Caco-2 (cell line): Measurements from ENCODE around the gene ATP9B. TPM values are rescaled to one million over a fixed set of nuclear protein-coding genes. Genes with fewer than 3 reads are reported as not detected.

Experiments
- BruUV-seq: library from RNA; stranded (reverse); fragments of 400-500 nt; replicated peaks from 2 replicates; lab custom pipeline; 2021; lab: Mats Ljungman, UMichigan
- CTCF ChIA-PET: fragments of 300-600 bp; sonication (Branson Sonifier 250); formaldehyde crosslinking; loops from one replicate; lab custom pipeline; 2022; ENCODE audit warnings: antibody characterized with exemption; lab: Charles Lee
- POLR2A ChIA-PET: fragments of 300-600 bp; sonication (Branson Sonifier 250); formaldehyde crosslinking; loops from one replicate; lab custom pipeline; 2022; ENCODE audit warnings: antibody characterized with exemption; lab: Charles Lee
- DNase-seq, 2 experiments: peaks; one replicate each; pipeline versions ENCODE4 v3.0.0 to v3.0.0-alpha.2; 2020 to 2022
- H3K27me3 ChIP-seq: replicated peaks from 2 replicates; pipeline ENCODE4 v1.6.0; 2011; ENCODE audit warnings: low read length; ENCODE audit not compliant: control insufficient read depth, insufficient read depth
- H3K36me3 ChIP-seq: 2 replicates; pipeline ENCODE4 v1.5.1; 2011; ENCODE audit warnings: low read length; ENCODE audit not compliant: control insufficient read depth, insufficient read depth
- H3K4me1 ChIP-seq: fragments of 250-450 bp; sonication (Bioruptor Pico); 2 replicates; pipeline ENCODE4 v1.5.1; 2020; ENCODE audit warnings: mild to moderate bottlenecking
- H3K4me3 ChIP-seq: 2 replicates; pipeline ENCODE4 v1.5.1; 2011; ENCODE audit warnings: low read depth, mild to moderate bottlenecking, control low read depth, low read length
- H3K9me3 ChIP-seq: fragments of 250-450 bp; sonication (Bioruptor Pico); 2 replicates; pipeline ENCODE4 v1.5.1; 2020; ENCODE audit warnings: mild to moderate bottlenecking, moderate library complexity
- H3K27ac Mint-ChIP-seq: one replicate; pipeline ENCODE4 v1.8.0; 2022; ENCODE audit warnings: mixed read lengths; ENCODE audit not compliant: unreplicated experiment
- H3K27me3 Mint-ChIP-seq: one replicate; pipeline ENCODE4 v1.8.0; 2022; ENCODE audit warnings: mixed read lengths; ENCODE audit not compliant: insufficient read depth, unreplicated experiment
- H3K36me3 Mint-ChIP-seq: one replicate; pipeline ENCODE4 v1.8.0; 2022; ENCODE audit warnings: mild to moderate bottlenecking, mixed read lengths; ENCODE audit not compliant: insufficient read depth, unreplicated experiment
- H3K4me1 Mint-ChIP-seq: one replicate; pipeline ENCODE4 v1.8.0; 2022; ENCODE audit warnings: low read depth, mixed read lengths; ENCODE audit not compliant: unreplicated experiment
- H3K4me3 Mint-ChIP-seq: one replicate; pipeline ENCODE4 v1.8.0; 2022; ENCODE audit warnings: mild to moderate bottlenecking, moderate library complexity, mixed read lengths; ENCODE audit not compliant: unreplicated experiment
- H3K9me3 Mint-ChIP-seq: one replicate; pipeline ENCODE4 v1.8.0; 2022; ENCODE audit warnings: mixed read lengths; ENCODE audit not compliant: unreplicated experiment
- intact Hi-C: fragments of 100-400 bp; cut with micrococcal nuclease; formaldehyde crosslinking; loops from one replicate; pipeline ENCODE4 v1.10.0; 2022; ENCODE audit not compliant: unreplicated experiment
- total RNA-seq: library from RNA; stranded (reverse); gene quantifications from 2 replicates; pipeline ENCODE4 v1.2.3, GENCODE V29; 2022
- TF ChIP-seq, protein P1 (sequence below), 2 experiments: fragments of 200-600 bp in 1 of 2; IDR thresholded peaks; 1 replicate in 1 of 2; 2 replicates in 1 of 2; pipeline versions ENCODE4 v1.5.1 to v1.8.0; 2011 to 2022; ENCODE audit warnings: antibody characterized with exemption in 1 of 2, control low read depth in 1 of 2, inconsistent platforms in 1 of 2, low read depth in 1 of 2, low read length in 1 of 2, mild to moderate bottlenecking in 1 of 2, moderate library complexity in 1 of 2; ENCODE audit not compliant: insufficient read depth in 1 of 2, severe bottlenecking in 1 of 2, unreplicated experiment in 1 of 2

The ATP9B gene
- total RNA-seq, 1 experiment from 2014 or later, result 15.8 TPM

DNA sequence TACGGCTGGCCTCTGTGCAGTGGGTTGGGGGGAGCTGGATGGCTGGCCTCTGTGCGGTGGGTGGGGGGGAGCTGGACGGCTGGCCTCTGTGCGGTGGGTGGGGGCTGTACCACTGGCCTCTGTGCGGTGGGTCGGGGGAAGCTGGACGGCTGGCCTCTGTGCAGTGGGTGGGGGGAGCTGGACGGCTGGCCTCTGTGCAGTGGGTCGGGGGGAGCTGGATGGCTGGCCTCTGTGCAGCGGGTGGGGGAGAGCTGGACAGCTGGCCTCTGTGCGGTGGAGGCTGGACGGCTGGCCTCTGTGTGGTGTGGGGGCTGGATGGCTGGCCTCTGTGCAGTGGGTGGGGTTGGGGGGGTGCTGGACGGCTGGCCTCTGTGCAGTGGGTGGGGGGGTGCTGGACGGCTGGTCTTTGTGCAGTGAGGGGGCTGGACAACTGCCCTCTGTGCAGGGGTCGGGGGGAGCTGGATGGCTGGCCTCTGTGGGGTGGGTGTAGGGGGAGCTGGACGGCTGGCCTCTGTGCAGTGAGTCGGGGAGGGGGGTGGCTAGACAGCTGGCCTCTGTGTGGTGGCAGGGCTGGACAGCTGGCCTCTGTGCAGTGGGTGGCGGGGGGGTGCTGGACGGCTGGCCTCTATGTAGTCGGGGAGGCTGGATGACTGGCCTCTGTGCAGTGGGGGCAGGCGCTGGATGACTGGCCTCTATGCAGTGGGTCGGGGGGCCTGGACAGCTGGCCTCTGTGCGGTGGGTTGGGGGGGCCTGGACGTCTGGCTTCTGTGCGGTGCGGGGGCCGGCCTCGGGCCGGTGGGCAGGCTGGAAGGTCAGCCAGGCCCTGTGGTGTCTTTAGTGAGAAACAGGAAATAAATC, 358.4 kb downstream of the ATP9B start:
- TF ChIP-seq, protein P1, sequence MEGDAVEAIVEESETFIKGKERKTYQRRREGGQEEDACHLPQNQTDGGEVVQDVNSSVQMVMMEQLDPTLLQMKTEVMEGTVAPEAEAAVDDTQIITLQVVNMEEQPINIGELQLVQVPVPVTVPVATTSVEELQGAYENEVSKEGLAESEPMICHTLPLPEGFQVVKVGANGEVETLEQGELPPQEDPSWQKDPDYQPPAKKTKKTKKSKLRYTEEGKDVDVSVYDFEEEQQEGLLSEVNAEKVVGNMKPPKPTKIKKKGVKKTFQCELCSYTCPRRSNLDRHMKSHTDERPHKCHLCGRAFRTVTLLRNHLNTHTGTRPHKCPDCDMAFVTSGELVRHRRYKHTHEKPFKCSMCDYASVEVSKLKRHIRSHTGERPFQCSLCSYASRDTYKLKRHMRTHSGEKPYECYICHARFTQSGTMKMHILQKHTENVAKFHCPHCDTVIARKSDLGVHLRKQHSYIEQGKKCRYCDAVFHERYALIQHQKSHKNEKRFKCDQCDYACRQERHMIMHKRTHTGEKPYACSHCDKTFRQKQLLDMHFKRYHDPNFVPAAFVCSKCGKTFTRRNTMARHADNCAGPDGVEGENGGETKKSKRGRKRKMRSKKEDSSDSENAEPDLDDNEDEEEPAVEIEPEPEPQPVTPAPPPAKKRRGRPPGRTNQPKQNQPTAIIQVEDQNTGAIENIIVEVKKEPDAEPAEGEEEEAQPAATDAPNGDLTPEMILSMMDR (IDR thresholded peaks at IDR 0.05; ENCODE audit: insufficient read depth in 1 of 2, low read depth in 1 of 2, low read length in 1 of 2, severe bottlenecking in 1 of 2, unreplicated experiment in 1 of 2), result no peak
- no peak overlapping the region for H3K4me3 Mint-ChIP-seq
- Histone ChIP-seq H3K9me3 (no peaks in the 10 kb centered on the region), H3K4me3 (no peak overlapping the region), H3K27me3 (no peaks in the 10 kb centered on the region), H3K4me1 (no peaks in the 10 kb centered on the region), H3K36me3 (no peaks in the 10 kb centered on the region)
- peaks cover 6% of the 10 kb centered on the region for H3K4me1 Mint-ChIP-seq
- H3K9me3 Mint-ChIP-seq, result no peaks in the 10 kb centered on the region
- no peak for DNase-seq
- no TSS peak for BruUV-seq
- no peak overlapping the region for H3K27ac Mint-ChIP-seq
- intact Hi-C loops, result no loop called here
- ChIA-PET CTCF (no interaction called here), POLR2A (no interaction called here)
- H3K27me3 Mint-ChIP-seq, result no peaks in the 10 kb centered on the region
- H3K36me3 Mint-ChIP-seq, result no peaks in the 10 kb centered on the region

Other genes starting within 250 kb of the ATP9B start
- gene SALL3, start 89.6 kb upstream of the ATP9B start, total RNA-seq, result not detected in 2 replicates